Bronchial epithelial cell (primary cell): Measurements from ENCODE around the gene MYEOV. TPM values are rescaled to one million over a fixed set of nuclear protein-coding genes. Genes with fewer than 3 reads are reported as not detected.

ENCODE experiments used
- DNase-seq: peaks from one replicate; pipeline ENCODE4 v3.0.0-alpha.2; 2010; ENCODE audit warnings: low read depth
- FAIRE-seq: peaks from 2 replicates; lab custom pipeline; 2011; peaks lifted over from hg19 to GRCh38; lab: Jason Lieb, UNC
- H3K27me3 ChIP-seq: 2 replicates; pipeline ENCODE4 v1.5.1; 2011; ENCODE audit warnings: low read length; ENCODE audit not compliant: control insufficient read depth, insufficient read depth
- H3K36me3 ChIP-seq: 2 replicates; pipeline ENCODE4 v1.5.1; 2011; ENCODE audit warnings: low read length; ENCODE audit not compliant: control insufficient read depth, insufficient read depth
- H3K4me3 ChIP-seq: 2 replicates; pipeline ENCODE4 v1.5.1; 2011; ENCODE audit warnings: mild to moderate bottlenecking, low read depth, low read length, control low read depth
- CTCF ChIP-seq: IDR thresholded peaks from 2 replicates; pipeline ENCODE4 v1.5.1; 2011; ENCODE audit warnings: mild to moderate bottlenecking, moderate library complexity, low read length, control low read depth, inconsistent platforms; ENCODE audit not compliant: insufficient read depth, severe bottlenecking
- total RNA-seq: library from RNA; depleted of rRNA; stranded (reverse); fragments of >200 nt; gene quantifications from 2 replicates; pipeline ENCODE4 v1.2.1, GENCODE V29; 2014

Gene MYEOV
- total RNA-seq, 1 donor from 2014 or later, result 0.26 TPM

- no peaks in the 10 kb centered on the region for H3K36me3 ChIP-seq
- FAIRE-seq (no peak), DNase-seq (no peak)
- no peak overlapping the region for H3K4me3 ChIP-seq
- H3K27me3 ChIP-seq, result peaks cover 3% of the 10 kb centered on the region
- TF ChIP-seq CTCF, result no peak
Observed at GRCh38 chr11:69267395-69267805, 26.6 kb upstream of the MYEOV start.

GRCh38 chr11:69268911-69269310, 25.0 kb upstream of the MYEOV start:
- Histone ChIP-seq H3K27me3 (peaks cover 5% of the 10 kb centered on the region), H3K36me3 (no peaks in the 10 kb centered on the region), H3K4me3 (no peak overlapping the region)
- FAIRE-seq, result no peak
- no peak for DNase-seq
- no peak for TF ChIP-seq CTCF

GRCh38 chr11:69269388-69269787, 24.6 kb upstream of the MYEOV start:
- H3K27me3 ChIP-seq, result peaks cover 5% of the 10 kb centered on the region
- FAIRE-seq (no peak), DNase-seq (no peak)
- no peak for TF ChIP-seq CTCF
- no peaks in the 10 kb centered on the region for H3K36me3 ChIP-seq
- H3K4me3 ChIP-seq, result no peak overlapping the region

- DNase-seq (no peak), FAIRE-seq (no peak)
- no peaks in the 10 kb centered on the region for H3K36me3 ChIP-seq
- no peak for TF ChIP-seq CTCF
- H3K27me3 ChIP-seq, result peaks cover 5% of the 10 kb centered on the region
- no peak overlapping the region for H3K4me3 ChIP-seq
Observed at GRCh38 chr11:69269926-69270697, 23.8 kb upstream of the MYEOV start.

GRCh38 chr11:69270941-69271340, 23.0 kb upstream of the MYEOV start:
- no peak for FAIRE-seq

More at GRCh38 chr11:69270941-69271340, 23.0 kb upstream of the MYEOV start:
- peaks cover 5% of the 10 kb centered on the region for H3K27me3 ChIP-seq
- no peak for TF ChIP-seq CTCF
- DNase-seq, result no peak
- H3K36me3 ChIP-seq, result no peaks in the 10 kb centered on the region
- no peak overlapping the region for H3K4me3 ChIP-seq
